Hematopoietic multipotent progenitor cell treated with erythropoietin and hydrocortisone succinate and interleukin-3 and kit ligand, for 4 days (in vitro differentiated cells): ENCODE data around the gene CFAP100.

ENCODE experiments used
- DNase-seq: peaks from one replicate; pipeline ENCODE4 v3.0.0-alpha.2; 2015

The CFAP100 gene

DNA sequence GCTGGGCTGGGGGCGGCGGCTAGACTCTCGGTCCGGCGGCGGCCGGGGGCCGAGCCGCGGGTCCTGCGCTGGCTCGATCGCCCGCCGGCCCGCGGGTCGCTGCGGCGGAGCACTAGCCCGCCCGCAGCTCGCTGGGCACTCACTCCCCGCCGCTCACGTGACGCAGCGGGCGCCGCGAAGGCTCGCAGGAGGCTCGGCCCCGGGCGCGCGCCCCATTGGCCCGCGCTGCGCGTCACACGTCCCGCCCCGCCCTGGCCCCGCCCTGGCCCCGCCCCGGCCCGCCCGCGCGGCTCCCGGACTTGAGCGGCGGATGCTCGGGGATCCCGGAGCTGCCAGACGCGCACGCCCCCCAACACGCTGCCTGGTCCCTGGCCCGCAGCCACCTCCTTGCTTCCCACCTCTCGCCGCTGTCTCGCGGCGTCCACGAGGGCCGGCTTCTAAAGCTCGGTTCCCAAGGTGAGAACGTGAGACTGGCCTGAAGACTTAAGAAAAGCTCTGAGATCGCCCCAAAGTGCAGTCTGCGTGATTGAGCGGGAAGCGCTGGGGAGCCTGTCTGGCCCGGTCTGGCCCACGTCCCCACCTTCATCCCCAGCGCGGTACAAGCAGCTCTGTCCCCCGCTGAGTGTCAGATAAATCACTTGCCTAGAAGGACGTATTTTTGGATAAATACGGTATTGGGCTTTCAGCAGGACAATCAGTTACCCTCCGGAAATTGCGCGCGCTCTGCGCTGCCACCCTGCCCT lies 37.2 kb upstream of the CFAP100 start, which contains the start of gene KLF15:
Gene KLF15 (minus strand): TSS at position 114 of the 743 bp plus-strand sequence. CDS start 4,486 bp downstream, outside the sequence.
- DNase-seq = peak; percentile 90

DNA sequence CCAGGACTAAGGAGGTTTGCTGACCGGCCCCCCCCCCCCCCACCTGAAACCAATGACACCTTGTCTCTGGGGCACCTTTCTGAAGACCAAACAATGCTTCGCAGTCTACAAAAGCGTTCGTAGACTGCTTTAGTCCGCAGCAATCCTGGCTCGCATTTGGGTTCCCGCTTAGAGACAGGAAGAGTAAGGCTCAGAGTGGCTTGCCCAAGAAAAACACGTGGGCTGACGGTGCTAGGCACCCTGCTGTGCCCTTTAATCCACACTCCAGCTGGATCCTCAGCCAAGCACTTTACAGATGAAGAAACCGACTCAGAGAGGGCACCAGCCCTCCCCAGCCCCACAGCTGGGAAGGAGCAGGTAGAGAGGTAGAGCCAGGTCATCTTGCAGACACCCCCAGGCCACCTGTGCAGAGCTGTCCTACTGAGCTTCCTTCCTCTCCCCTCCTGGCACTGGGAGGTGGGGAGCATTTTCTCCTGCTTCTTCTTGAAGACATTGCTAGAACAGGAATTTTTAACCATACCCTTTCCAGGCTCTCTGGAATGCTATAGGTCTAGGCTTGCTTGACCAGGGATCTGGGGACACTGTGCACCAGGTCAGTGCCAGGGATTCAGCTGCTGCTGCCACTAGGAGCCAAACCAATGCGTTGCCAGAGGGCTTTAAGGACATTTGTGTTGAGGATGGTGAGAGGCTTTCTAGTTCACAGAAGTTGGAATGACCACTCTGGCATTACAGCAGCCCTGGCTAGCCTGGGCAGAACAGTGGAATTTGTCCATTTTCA lies 36.5 kb upstream of the CFAP100 start:
- peak; percentile 20 for DNase-seq

DNA sequence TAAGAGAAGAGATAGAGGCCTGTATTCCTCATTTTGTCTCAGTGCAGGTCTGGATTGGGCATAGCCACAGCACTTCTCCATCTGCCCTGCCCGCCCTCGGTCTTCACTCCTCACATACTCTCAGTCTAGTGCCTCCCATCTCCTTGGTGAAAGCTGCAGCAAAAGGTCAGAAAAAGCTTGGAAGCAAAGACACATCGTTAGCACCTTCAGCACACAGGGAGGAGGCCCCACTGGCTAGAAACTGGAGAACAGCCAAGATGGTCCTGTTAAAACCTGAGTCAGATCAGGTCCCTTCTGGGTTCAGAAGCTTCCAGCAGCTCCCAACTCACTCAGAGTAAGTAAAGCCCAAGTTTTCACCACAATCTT lies 35.9 kb upstream of the CFAP100 start:
- no peak for DNase-seq

DNA sequence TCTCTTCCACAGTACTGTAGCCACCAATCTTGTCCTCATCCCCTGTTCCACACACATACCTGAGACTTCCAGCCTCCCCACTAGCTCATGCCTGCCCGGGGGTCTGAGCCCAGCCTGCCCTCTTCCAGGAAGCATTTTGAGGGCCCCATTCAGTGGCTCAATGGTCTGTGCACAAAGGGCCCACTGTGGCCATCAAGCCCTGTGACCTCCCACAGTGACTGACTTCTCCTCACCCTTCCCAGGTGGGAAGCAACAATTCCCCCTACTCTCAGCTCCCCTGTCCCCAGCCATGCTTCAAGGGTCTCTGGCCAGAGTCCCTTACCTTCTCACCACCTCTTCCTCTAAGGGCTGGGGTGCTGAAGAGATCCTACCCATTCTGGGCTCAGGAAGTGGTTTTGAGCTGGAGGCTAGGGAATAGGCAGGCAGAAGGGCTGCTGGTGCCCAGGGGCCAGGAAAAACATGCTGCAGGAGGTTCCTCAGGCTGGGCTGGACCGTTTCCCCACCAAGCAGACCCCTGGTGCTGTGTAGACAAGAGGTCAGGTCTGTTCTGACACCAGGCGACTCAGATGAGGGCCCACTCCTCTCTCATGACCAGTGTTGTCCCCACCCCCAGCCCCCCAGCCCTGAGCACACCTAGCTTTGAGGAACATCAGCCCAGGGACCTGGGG lies 34.5 kb upstream of the CFAP100 start:
- DNase-seq = no peak

DNA sequence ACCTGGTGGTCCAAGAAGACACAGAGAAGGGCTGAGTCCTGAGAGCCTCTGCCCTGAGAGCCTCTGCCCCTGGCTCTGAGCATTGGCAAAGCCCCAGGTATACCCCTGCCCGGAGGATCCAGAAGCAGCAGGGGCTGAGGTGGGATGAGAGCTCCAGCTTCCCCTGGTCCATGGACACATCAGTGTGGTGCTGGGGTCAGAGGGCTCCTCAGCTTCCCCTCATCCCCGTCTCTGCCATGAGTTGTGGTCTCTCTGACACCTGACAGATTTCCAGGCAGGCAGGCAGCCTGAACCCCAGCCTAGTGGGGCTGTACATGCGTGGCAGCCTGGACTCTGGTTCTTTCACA lies 34.0 kb upstream of the CFAP100 start:
- no peak for DNase-seq

DNA sequence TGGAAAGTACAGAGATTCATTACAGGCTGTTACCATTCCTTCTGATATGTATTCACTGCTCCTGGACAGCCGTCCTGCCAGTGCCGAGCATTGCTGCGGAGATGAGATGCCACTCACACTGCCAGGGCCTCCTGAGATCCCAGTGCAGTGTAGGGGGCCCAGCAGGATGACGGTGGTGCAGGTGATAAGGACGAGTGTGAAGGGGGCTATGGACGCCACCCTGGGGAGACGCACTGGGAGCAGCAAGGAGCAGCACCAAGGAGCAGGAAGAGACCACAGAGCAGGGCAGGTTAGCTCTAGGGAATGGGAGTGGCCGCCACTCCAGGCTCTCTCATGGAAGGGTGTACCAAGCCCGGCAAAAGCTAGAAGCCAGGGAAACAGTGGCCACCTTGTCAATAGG lies 33.5 kb upstream of the CFAP100 start:
- no peak for DNase-seq

DNA sequence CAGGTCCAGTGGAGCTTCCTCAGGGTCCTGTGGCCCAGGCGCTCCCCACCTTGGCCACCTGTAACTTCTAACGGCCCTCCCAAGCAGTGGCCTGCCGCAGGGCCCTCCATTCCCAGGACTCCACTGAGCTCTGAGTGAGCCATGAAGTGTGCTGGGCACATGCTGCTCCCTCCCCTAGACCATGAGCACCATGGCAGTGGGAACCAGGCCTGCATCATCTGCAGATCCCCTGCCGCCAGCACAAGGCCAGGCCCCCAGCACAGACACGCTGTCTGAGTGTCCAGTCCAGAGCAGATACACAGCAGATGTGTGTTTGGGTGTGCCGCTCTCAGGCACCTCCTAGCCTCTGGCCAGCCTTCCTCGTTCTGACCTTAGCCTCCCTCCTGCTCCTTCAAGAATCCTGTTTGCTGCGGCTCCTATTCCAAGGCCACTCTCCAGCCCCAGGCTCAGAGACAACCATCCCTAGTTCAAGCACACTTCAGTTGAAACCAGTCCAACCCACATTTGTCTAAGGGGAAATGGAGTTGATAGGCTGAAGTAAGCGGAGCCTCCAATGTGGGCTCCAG lies 30.5 kb upstream of the CFAP100 start:
- DNase-seq = no peak

DNA sequence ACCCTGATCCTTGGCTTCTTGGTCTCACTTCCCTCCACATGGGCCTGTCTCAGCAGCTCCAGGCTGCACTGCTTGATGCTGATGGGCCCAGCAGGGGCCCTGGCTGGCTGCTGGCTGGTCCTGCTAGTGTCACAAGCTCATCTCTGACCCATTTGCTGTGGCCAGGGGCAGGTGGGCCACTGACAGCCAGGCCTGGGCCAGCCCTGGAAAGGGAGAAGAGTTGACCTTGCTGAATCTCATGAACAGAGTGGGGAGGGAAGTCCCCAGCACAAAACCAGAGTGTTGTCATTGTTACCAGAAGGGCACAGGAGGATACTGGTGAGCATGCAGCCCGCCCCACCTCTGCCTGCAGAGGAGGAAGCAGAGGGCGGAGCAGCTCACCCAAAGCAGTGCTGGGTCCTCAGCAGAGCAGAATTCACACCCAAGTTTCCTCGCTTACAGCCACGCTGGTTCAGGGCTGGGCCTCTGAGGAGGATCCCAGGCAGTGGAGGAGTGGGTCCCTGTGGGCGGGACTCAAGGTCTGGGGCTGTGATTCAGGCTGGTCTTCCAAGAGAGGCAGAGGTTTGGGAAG lies 29.9 kb upstream of the CFAP100 start:
- DNase-seq = no peak

DNA sequence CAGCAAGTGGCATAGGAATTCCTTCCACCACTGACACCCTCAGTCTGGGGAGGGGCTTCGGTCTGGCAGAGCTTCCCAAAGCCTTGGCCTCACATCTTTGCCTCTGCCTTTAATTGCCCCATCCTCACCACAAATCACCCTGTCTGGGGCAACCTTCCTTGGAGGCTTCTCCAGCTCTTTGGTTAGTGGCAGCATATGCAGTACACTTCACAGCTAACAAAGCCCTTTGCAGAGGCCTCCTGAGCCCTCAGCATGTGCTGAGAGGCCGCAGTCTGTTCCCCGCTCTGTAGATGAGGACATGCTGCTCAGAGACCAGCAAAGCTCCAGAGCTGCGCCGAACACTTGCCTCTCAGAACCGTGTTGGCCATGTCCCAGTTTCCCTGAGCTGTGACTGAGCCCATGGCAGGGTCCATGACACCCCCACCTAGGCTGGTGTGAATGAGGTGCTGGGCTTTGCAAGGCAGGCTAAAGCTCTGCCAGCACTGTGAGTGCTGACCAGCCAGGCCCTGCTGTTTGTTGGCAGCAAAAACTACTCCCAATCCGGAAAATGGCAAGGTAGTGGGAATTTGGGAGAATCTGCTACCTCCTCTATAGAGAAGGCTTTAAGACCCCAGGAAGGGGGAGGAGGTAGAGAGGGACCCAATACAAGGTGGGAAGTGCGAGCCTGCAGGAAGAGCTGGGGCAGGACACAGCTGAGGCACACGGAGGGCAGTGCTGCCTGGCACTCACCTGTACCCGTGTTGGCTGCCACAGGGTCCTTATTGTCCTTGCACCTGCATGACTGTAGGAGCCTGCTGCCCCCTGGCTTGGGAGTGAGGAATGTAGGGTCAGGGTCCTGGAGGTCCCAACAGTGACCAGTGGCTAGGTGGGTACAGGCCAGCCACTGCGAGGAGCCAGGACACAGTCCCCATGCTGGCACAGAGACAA lies 29.1 kb upstream of the CFAP100 start:
- no peak for DNase-seq

DNA sequence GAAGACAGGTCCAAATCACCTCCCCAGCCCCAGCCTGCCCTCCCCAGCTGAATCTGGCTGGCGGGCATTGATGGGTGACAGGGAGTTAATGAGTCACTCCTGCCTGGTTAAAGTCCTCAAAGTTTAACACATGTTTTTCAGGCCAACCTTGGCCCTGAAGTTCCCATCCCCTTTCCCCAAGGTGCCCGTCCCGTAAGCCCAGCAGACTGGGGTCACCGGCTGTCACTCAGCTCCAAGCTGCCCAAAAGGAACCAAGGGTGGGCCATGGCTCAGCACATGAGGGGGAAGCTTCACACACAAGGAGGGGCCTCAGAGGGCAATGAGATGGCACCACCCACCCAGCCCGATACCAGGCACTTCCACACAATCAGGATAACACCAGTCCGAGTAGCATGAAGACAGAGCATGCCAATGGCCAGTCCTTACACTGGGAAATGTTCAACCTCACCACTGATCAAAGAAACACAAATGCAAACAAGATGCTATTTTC lies 27.3 kb upstream of the CFAP100 start:
- no peak for DNase-seq

DNA sequence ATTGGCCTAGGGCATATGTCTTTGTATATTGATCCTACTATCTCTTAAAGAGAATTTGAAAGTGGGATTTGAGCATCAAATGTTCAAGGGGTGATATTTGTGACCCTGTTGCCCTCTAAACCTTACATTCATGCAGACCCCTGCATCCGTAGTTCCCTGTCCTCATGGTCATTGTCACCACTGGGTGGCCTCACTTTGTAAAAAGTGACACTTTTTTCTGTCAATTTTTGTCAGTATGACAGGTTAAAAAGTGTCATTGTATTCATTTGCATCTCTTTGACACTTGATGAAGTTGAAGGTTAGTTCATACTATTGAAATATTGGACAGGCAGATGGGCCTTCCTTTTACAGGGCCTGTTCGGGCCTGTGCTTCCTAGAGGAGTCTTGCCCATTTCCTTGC lies 25.2 kb upstream of the CFAP100 start:
- DNase-seq = no peak

DNA sequence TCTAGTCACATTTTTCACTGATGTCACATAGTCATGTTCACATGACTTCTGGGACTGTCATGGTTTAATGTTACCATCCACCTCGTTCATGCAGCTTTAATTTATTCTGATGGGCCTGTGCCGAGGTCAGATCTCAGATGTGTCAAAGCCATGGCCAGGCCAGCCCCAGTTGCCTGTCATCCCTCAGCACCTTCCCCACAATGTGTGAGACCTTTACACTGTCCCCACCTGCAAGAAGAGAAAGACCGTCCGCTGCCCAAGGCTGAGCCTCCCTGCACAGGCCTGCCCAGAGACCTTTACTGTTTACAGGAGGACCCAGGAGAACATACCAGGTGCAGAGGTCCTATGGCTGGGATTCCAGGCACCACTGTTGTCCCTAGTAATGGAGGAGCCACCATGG lies 24.7 kb upstream of the CFAP100 start:
- no peak for DNase-seq

DNA sequence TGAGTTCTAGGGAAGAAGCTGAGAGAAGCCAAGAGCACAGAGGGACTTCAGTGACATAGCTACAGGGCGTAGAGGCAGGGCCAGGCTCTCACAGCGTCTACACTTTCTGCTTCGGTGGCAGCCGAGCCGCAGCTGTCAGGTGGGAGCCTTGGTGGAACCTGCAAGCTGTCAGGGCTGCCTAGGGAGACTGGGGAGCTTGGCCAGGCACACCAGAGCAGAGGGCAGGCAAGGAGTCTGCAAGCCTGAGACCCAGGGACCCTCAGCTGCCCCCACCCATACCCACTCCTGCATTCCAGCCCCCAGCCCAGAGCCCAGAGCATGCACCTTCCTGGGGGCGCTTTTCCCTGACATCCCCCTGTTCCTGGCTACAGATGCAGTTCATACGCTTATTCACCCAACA lies 24.1 kb upstream of the CFAP100 start:
- no peak for DNase-seq

DNA sequence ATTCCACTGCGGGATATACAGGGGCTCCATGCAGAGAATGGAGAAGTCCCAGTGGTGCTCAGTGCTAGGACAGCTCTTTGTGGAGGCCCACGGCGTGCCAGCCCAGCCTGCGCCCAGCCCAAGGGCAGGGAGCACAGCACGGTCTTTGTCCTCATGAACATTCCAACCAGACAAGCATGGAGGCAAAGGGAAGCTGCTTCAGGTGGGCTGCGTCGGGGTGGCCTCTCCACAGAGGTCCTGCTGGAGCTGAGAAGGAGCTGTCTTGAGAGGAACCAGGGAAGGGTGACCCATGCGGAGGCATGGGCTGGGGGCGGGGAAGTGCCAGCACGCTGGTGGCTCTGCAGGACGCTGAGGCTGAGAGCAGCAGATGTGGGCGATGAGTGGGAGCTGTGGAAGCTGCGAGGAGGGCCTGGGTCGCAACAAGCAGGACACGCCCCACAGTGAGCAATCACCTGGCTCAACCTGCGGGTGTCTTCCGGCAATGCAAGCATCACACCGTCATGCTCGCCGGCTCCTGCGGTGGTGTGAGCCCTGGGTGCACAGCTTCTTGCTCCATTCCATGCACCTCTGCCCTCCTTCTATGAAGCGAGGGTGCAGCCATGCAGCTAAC lies 23.5 kb upstream of the CFAP100 start:
- DNase-seq = no peak

DNA sequence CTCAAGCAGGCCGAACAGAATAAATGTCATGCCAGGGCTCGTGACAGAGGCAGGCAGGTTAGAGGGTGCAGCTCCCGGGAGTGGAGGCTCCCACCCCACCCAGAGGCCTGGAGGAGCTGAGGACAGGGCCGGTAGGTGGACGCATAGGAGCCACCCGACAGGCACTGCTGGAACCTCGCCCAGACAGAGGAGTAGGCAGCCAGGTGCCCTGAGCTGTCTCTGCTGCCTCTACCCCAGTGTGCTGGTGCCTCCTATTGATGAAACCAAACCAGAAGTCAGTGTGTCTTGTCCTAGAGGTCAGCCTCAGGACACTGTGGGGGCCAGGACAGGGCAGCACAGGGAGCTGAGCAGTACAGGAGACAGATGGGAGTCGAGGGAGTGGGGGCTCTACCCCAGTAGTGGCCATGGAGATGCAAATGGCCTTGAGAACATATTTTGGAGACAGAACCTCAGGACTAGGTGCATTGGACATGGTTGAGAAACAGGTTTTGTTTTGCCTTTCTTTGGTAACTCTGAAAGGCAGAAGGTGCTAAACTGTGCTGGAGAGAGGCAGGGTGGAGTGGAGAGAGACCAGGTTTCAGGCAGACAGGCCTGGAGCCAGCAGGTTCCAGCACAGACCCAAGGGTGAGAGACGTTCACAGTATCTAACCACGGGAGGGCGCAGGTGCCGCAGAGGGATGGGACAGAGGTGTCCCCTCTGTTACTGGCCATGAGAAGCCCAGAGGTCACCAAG lies 22.1 kb upstream of the CFAP100 start:
- no peak for DNase-seq

DNA sequence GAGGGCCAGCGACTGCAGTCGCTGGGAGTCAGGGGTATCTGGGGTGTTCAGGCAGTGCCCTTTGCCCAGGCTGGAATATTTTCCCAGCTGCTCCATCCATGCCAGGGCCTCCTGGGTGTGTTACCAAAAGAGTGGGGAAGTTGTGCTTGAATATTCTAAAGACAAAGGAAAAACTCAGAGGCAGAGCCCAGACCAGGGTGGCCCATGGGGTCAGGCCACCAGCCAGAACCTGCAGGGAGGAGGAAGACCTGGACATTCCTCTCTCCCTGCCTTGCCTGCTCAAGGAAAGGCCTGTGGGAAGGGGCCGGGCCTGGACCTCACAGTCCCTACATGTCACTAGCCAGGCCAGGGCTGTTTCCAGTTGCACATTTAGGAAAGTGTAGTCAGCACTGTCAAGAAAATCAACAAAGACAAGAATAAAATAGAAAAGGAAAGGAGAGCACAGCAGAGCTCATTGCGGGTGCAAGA lies 21.5 kb upstream of the CFAP100 start:
- no peak for DNase-seq

DNA sequence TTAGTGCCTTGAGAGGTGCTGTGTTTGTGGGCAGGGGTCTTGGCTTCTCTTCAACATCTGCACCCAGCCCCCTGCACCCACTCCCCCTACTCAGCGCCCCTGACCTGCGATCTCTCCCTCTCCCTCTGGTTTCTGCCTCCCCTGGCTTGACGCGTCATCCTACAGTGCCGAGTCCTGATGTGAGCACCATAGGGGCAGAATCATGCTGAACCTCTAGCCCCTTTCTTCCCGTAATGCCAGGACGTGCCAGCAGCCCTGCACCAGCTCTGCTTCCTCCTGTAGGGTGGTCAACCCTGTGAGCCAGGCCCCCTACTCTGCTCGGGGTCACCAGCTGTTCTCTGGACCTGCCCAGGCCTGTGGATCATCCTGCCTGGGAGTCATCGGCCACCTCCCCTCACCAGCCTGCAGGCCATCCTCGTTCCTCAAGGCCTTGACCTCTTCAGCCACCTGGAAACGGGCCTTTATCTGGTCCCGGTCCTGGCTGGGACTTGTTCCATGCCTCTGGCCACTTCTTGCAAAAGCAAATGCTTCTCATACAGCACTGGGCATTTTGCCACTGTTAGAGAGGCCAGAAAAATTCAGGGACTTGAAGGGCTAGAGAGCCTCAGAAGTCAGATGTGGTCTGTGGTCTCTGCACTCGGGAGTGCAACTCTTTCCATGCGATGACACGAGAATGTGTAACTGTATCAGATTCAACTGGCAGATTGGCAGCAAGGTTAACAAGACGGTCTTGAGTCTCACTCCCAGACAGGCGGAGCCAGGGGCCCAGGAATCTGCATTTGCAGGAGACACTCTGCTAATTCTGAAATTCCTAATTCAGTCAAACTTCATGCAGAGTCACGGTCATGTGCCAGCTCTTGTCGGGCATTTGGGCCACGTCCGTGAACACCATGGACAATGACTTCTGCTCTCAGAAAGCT lies 20.8 kb upstream of the CFAP100 start:
- no peak for DNase-seq

DNA sequence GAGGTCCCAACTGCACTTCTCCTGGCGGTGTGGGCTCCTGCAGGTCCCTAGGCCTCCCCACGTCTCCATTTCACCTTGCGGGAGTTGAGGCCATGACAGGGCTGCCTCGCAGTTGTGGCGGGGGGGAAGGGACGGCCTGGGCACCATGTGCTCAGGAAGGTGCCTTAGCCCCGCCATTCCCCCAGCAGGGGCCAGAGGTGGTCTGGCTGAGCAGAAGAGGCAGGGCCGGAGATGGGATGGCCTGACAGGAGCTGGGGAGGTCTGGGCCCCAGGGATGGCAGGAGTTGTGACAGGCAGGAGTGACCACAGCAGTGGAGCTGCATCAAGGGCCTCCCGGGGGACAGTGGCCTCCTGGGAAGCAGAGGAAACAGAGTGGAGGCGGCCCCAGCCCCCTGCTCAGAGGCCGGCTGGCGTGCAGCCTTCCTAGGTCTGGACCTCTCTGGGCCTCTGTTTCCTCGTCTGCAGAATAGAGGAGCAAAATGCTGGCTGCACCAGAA lies 18.8 kb upstream of the CFAP100 start:
- no peak for DNase-seq

DNA sequence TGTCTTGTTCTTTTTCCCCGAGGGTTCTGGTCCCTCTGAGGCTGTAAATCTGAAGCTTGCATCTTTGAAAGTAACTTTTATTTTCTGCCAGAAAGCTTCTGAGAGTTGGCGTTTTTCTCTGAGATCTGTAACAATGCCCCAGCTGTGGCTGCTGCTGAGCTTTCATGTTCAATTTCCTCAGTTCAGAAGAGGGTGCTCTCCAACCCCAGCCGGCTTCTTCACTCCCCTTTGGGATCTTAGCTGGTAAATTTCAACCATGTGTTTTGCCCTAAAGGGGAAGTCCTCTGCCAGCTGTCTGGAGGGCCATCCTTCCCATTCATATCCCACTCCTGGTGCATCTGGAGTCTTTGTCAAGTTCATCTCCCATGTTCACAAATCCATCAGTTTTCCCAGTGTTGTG lies 18.3 kb upstream of the CFAP100 start:
- no peak for DNase-seq
